Measurements from ENCODE around the gene SULT1E1.

- TF ChIP-seq CTCF (IDR thresholded peaks at IDR 0.05): no peak
- TF ChIP-seq EP300 (IDR thresholded peaks at IDR 0.05): no peak
- TF ChIP-seq POLR2A (IDR thresholded peaks at IDR 0.05; ENCODE audit: low read depth): no peak
Measured at GRCh38 chr4:69909195-69909594, 49.2 kb upstream of the SULT1E1 start.
